ENCODE measurements around the gene ENPP6. TPM values are rescaled to one million over a fixed set of nuclear protein-coding genes. Genes with fewer than 3 reads are reported as not detected.
A peak's percentile ranks its signal among the peaks of the same experiment; 100 is the strongest.

The ENPP6 gene
- total and polyA plus RNA-seq, 2 experiments from 2014 or later = 0.11 TPM; not detected in 1

GRCh38 chr4:184104419-184105101, 113.1 kb downstream of the ENPP6 start:
- Histone ChIP-seq H3F3A (replicated peaks; ENCODE audit: low read depth) (no peaks in the 10 kb centered on the region), H3K4me3 (no peak overlapping the region), H4K20me1 (replicated peaks; ENCODE audit: insufficient read depth) (no peaks in the 10 kb centered on the region), H2AFZ (peak overlapping the region; percentile 59; the same call in 1 of the 2 replicates), H3K79me2 (replicated peaks; ENCODE audit: insufficient read depth) (no peaks in the 10 kb centered on the region), H3K27ac (ENCODE audit: low read depth) (no peak overlapping the region), H3K4me2 (no peak overlapping the region), H3K4me1 (ENCODE audit: insufficient read depth) (no peaks in the 10 kb centered on the region; the same call in 1 of the 2 replicates), H3K27me3 (ENCODE audit: insufficient read depth) (no peaks in the 10 kb centered on the region), H3K9me2 (ENCODE audit: insufficient read depth) (no peaks in the 10 kb centered on the region), H3K36me3 (ENCODE audit: insufficient read depth) (no peaks in the 10 kb centered on the region)
- no peak for TF ChIP-seq NANOG (IDR thresholded peaks at IDR 0.05; ENCODE audit: borderline replicate concordance)
- TF ChIP-seq, protein P1, sequence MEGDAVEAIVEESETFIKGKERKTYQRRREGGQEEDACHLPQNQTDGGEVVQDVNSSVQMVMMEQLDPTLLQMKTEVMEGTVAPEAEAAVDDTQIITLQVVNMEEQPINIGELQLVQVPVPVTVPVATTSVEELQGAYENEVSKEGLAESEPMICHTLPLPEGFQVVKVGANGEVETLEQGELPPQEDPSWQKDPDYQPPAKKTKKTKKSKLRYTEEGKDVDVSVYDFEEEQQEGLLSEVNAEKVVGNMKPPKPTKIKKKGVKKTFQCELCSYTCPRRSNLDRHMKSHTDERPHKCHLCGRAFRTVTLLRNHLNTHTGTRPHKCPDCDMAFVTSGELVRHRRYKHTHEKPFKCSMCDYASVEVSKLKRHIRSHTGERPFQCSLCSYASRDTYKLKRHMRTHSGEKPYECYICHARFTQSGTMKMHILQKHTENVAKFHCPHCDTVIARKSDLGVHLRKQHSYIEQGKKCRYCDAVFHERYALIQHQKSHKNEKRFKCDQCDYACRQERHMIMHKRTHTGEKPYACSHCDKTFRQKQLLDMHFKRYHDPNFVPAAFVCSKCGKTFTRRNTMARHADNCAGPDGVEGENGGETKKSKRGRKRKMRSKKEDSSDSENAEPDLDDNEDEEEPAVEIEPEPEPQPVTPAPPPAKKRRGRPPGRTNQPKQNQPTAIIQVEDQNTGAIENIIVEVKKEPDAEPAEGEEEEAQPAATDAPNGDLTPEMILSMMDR (conservative IDR thresholded peaks at IDR 0.05; ENCODE audit: low read depth in 2 of 2) = no peak
- no peak for TF ChIP-seq POLR2AphosphoS5 (IDR thresholded peaks at IDR 0.05; ENCODE audit: low read depth)
- no peak for TF ChIP-seq JUNB (IDR thresholded peaks at IDR 0.05; ENCODE audit: unreplicated experiment)
- TF ChIP-seq ZNF114 (CRISPR knock-in tag; IDR thresholded peaks at IDR 0.05) = no peak
- TF ChIP-seq, protein P2, sequence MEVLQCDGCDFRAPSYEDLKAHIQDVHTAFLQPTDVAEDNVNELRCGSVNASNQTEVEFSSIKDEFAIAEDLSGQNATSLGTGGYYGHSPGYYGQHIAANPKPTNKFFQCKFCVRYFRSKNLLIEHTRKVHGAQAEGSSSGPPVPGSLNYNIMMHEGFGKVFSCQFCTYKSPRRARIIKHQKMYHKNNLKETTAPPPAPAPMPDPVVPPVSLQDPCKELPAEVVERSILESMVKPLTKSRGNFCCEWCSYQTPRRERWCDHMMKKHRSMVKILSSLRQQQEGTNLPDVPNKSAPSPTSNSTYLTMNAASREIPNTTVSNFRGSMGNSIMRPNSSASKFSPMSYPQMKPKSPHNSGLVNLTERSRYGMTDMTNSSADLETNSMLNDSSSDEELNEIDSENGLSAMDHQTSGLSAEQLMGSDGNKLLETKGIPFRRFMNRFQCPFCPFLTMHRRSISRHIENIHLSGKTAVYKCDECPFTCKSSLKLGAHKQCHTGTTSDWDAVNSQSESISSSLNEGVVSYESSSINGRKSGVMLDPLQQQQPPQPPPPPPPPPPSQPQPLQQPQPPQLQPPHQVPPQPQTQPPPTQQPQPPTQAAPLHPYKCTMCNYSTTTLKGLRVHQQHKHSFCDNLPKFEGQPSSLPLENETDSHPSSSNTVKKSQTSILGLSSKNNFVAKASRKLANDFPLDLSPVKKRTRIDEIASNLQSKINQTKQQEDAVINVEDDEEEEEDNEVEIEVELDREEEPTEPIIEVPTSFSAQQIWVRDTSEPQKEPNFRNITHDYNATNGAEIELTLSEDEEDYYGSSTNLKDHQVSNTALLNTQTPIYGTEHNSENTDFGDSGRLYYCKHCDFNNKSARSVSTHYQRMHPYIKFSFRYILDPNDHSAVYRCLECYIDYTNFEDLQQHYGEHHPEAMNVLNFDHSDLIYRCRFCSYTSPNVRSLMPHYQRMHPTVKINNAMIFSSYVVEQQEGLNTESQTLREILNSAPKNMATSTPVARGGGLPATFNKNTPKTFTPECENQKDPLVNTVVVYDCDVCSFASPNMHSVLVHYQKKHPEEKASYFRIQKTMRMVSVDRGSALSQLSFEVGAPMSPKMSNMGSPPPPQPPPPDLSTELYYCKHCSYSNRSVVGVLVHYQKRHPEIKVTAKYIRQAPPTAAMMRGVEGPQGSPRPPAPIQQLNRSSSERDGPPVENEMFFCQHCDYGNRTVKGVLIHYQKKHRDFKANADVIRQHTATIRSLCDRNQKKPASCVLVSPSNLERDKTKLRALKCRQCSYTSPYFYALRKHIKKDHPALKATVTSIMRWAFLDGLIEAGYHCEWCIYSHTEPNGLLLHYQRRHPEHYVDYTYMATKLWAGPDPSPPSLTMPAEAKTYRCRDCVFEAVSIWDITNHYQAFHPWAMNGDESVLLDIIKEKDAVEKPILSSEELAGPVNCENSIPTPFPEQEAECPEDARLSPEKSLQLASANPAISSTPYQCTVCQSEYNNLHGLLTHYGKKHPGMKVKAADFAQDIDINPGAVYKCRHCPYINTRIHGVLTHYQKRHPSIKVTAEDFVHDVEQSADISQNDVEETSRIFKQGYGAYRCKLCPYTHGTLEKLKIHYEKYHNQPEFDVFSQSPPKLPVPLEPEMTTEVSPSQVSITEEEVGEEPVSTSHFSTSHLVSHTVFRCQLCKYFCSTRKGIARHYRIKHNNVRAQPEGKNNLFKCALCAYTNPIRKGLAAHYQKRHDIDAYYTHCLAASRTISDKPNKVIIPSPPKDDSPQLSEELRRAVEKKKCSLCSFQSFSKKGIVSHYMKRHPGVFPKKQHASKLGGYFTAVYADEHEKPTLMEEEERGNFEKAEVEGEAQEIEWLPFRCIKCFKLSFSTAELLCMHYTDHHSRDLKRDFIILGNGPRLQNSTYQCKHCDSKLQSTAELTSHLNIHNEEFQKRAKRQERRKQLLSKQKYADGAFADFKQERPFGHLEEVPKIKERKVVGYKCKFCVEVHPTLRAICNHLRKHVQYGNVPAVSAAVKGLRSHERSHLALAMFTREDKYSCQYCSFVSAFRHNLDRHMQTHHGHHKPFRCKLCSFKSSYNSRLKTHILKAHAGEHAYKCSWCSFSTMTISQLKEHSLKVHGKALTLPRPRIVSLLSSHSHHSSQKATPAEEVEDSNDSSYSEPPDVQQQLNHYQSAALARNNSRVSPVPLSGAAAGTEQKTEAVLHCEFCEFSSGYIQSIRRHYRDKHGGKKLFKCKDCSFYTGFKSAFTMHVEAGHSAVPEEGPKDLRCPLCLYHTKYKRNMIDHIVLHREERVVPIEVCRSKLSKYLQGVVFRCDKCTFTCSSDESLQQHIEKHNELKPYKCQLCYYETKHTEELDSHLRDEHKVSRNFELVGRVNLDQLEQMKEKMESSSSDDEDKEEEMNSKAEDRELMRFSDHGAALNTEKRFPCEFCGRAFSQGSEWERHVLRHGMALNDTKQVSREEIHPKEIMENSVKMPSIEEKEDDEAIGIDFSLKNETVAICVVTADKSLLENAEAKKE (CRISPR knock-in tag; IDR thresholded peaks at IDR 0.05) = no peak
- no peak for TF ChIP-seq EZH2phosphoT487 (IDR thresholded peaks at IDR 0.05; ENCODE audit: unreplicated experiment)
- no peak for TF ChIP-seq EZH2 (IDR thresholded peaks at IDR 0.05; ENCODE audit: low read depth, unreplicated experiment)
- no peak for TF ChIP-seq ZNF331 (CRISPR knock-in tag; IDR thresholded peaks at IDR 0.05; ENCODE audit: low read depth)
- TF ChIP-seq ETS1 (IDR thresholded peaks at IDR 0.05) = no peak
- TF ChIP-seq, protein P3, sequence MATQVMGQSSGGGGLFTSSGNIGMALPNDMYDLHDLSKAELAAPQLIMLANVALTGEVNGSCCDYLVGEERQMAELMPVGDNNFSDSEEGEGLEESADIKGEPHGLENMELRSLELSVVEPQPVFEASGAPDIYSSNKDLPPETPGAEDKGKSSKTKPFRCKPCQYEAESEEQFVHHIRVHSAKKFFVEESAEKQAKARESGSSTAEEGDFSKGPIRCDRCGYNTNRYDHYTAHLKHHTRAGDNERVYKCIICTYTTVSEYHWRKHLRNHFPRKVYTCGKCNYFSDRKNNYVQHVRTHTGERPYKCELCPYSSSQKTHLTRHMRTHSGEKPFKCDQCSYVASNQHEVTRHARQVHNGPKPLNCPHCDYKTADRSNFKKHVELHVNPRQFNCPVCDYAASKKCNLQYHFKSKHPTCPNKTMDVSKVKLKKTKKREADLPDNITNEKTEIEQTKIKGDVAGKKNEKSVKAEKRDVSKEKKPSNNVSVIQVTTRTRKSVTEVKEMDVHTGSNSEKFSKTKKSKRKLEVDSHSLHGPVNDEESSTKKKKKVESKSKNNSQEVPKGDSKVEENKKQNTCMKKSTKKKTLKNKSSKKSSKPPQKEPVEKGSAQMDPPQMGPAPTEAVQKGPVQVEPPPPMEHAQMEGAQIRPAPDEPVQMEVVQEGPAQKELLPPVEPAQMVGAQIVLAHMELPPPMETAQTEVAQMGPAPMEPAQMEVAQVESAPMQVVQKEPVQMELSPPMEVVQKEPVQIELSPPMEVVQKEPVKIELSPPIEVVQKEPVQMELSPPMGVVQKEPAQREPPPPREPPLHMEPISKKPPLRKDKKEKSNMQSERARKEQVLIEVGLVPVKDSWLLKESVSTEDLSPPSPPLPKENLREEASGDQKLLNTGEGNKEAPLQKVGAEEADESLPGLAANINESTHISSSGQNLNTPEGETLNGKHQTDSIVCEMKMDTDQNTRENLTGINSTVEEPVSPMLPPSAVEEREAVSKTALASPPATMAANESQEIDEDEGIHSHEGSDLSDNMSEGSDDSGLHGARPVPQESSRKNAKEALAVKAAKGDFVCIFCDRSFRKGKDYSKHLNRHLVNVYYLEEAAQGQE (IDR thresholded peaks at IDR 0.05; ENCODE audit: unreplicated experiment) = no peak
- no peak for TF ChIP-seq CREB1 (CRISPR knock-in tag; IDR thresholded peaks at IDR 0.05; ENCODE audit: low read depth)
- no peak for TF ChIP-seq STAT1 (IDR thresholded peaks at IDR 0.05; ENCODE audit: unreplicated experiment)
- Mint-ChIP-seq H3K9me3 (no peaks in the 10 kb centered on the region; the same call in 2 of the 3 replicates), H3K27ac (no peak overlapping the region), H3K4me1 (peaks cover 19% of the 10 kb centered on the region), H3K4me3 (no peak overlapping the region), H3K27me3 (ENCODE audit: insufficient read depth, low read depth, poor library complexity) (peaks cover 5% of the 10 kb centered on the region), H3K36me3 (ENCODE audit: low read depth) (no peaks in the 10 kb centered on the region; the same call in 2 of the 3 replicates)
- ATAC-seq (no peak), DNase-seq (ENCODE audit: low spot score) (no peak)
